K562 treated with DMSO at 1 percent for 12 hours (cell line): ENCODE measurements around the gene IGSF11. TPM values are rescaled to one million over a fixed set of nuclear protein-coding genes. Genes with fewer than 3 reads are reported as not detected.

Source experiments
- total RNA-seq: library from RNA; unstranded; fragments of 300-600 nt; gene quantifications from 2 replicates; pipeline ENCODE4 v1.2.3, GENCODE V29; 2022; ENCODE audit not compliant: insufficient read depth

IGSF11 gene
- total RNA-seq: 0.84 and 2.0 TPM in 2 replicates

GRCh38 chr3:119034256-119035013 is at the start of gene IGSF11:
Gene IGSF11, minus strand, starts transcription at chr3:119034846. Its CDS starts 264 bp downstream, at chr3:119034582.

Other genes with a start within 250 kb of the IGSF11 start
- gene TEX55, start 111.3 kb upstream of the IGSF11 start, total RNA-seq: not detected in 2 replicates
- not detected in 2 replicates for gene UPK1B, start 138.8 kb upstream of the IGSF11 start, total RNA-seq
- 8.6 and 13.5 TPM in 2 replicates for gene B4GALT4, start 206.0 kb upstream of the IGSF11 start, total RNA-seq